Neural progenitor cell (in vitro differentiated cells): ENCODE data around the gene SPAG16.

Source experiments
- EZH2 ChIP-seq: fragments of 200-600 bp; sonication (generic); IDR thresholded peaks from 2 replicates; pipeline ENCODE4 v1.6.1; 2017; ENCODE audit warnings: antibody characterized with exemption, mild to moderate bottlenecking, moderate library complexity
- TF ChIP-seq, protein P1 (sequence below): fragments of 200-600 bp; sonication (generic); IDR thresholded peaks from 2 replicates; pipeline ENCODE4 v1.5.1; 2017; ENCODE audit warnings: antibody characterized with exemption, mild to moderate bottlenecking

DNA sequence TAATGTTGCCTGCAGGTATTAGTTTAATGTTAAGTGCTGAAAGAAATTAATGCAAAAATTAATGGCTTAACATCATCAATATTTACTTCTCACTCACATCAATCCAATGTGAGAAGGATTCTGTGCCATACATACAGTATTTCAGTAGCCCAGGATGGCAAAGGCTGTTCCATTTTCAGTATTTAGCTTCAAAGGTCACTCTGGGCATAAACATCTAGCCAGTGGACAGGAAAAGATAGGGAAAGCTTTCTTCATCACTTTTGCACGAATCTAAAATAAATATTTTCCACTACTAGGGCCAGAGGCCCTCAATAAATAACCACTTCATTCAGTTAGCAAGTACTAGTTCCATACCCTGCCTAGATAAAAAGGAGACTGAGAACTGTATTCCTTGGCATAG lies 890.3 kb downstream of the SPAG16 start:
- no peak for TF ChIP-seq EZH2
- TF ChIP-seq, protein P1, sequence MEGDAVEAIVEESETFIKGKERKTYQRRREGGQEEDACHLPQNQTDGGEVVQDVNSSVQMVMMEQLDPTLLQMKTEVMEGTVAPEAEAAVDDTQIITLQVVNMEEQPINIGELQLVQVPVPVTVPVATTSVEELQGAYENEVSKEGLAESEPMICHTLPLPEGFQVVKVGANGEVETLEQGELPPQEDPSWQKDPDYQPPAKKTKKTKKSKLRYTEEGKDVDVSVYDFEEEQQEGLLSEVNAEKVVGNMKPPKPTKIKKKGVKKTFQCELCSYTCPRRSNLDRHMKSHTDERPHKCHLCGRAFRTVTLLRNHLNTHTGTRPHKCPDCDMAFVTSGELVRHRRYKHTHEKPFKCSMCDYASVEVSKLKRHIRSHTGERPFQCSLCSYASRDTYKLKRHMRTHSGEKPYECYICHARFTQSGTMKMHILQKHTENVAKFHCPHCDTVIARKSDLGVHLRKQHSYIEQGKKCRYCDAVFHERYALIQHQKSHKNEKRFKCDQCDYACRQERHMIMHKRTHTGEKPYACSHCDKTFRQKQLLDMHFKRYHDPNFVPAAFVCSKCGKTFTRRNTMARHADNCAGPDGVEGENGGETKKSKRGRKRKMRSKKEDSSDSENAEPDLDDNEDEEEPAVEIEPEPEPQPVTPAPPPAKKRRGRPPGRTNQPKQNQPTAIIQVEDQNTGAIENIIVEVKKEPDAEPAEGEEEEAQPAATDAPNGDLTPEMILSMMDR = no peak
